Breast epithelium (tissue), 3 donors: ENCODE measurements around the gene GPATCH1.

ENCODE experiments used
- CTCF ChIP-seq, 3 donors: fragments of 450-650 bp; IDR thresholded peaks; one replicate each; pipeline ENCODE4 v1.5.1; 2016 to 2017; ENCODE audit warnings: antibody characterized with exemption in 3 of 3, mild to moderate bottlenecking in 3 of 3, moderate library complexity in 3 of 3
- POLR2AphosphoS5 ChIP-seq, 3 donors: sonication (generic); formaldehyde crosslinking; IDR thresholded peaks; one replicate each; pipeline ENCODE4 v1.6.1; 2017; ENCODE audit warnings: antibody characterized with exemption in 3 of 3

- no peak for TF ChIP-seq CTCF (IDR thresholded peaks at IDR 0.05)
- TF ChIP-seq POLR2AphosphoS5 (IDR thresholded peaks at IDR 0.05) = no peak
Measured at GRCh38 chr19:33175886-33176669, 95.1 kb downstream of the GPATCH1 start.
